OCI-LY3 (cell line): ENCODE measurements around the gene TBX4.

Experiments used
- CTCF ChIP-seq: fragments of 200-600, 300-600 bp; sonication (generic); IDR thresholded peaks from 2 replicates; pipeline ENCODE4 v1.5.1; 2014; ENCODE audit warnings: antibody characterized with exemption, low read length, low read depth
- EZH2phosphoT487 ChIP-seq: fragments of 200-600 bp; shearing (Covaris generic); IDR thresholded peaks from 2 replicates; pipeline ENCODE4 v1.6.1; 2018; ENCODE audit warnings: antibody characterized with exemption, mixed run types, low read depth

- TF ChIP-seq CTCF: no peak
- no peak for TF ChIP-seq EZH2phosphoT487
Observed at GRCh38 chr17:61451538-61452300, 503 bp upstream of the TBX4 start.
